SKM-1 treated with dmso at 0.1 percent for 144 hours (cell line): ENCODE data around the gene CSGALNACT2.
"Not testable (repeated sequence)": the region's sequence is repeated elsewhere in the genome, so short reads cannot be mapped to it uniquely, and the experiment has no call there.

Source experiments
- DNase-seq: peaks from one replicate; lab custom pipeline; 2025; ENCODE audit not compliant: unreplicated experiment; lab: John Stamatoyannopoulos, UW

The CSGALNACT2 gene

GRCh38 chr10:43177595-43177994 lies 39.4 kb downstream of the CSGALNACT2 start:
- DNase-seq = no peak

GRCh38 chr10:43181146-43181545 lies 42.9 kb downstream of the CSGALNACT2 start:
- DNase-seq = no peak

GRCh38 chr10:43183764-43184163 lies 45.5 kb downstream of the CSGALNACT2 start:
- DNase-seq = not testable (repeated sequence)

- no peak for DNase-seq
Observed at GRCh38 chr10:43186150-43186549, 47.9 kb downstream of the CSGALNACT2 start.

- no peak for DNase-seq
Observed at GRCh38 chr10:43187213-43187612, 49.0 kb downstream of the CSGALNACT2 start.

GRCh38 chr10:43188702-43189101 lies 50.5 kb downstream of the CSGALNACT2 start:
- DNase-seq = no peak

GRCh38 chr10:43190289-43190688 lies 52.0 kb downstream of the CSGALNACT2 start:
- no peak for DNase-seq

GRCh38 chr10:43190775-43191174 lies 52.5 kb downstream of the CSGALNACT2 start:
- DNase-seq = no peak

- no peak for DNase-seq
Observed at GRCh38 chr10:43192884-43193283, 54.6 kb downstream of the CSGALNACT2 start.

- no peak for DNase-seq
Observed at GRCh38 chr10:43193496-43194080, 55.3 kb downstream of the CSGALNACT2 start.

GRCh38 chr10:43194266-43194665 lies 56.0 kb downstream of the CSGALNACT2 start:
- no peak for DNase-seq

- no peak for DNase-seq
Observed at GRCh38 chr10:43194859-43195258, 56.6 kb downstream of the CSGALNACT2 start.

- no peak for DNase-seq
Observed at GRCh38 chr10:43195557-43195956, 57.3 kb downstream of the CSGALNACT2 start.

- DNase-seq = no peak
Observed at GRCh38 chr10:43196131-43196980, 58.1 kb downstream of the CSGALNACT2 start.

- no peak for DNase-seq
Observed at GRCh38 chr10:43196981-43197833, 59.0 kb downstream of the CSGALNACT2 start.

- peak; percentile 38 for DNase-seq
Observed at GRCh38 chr10:43197834-43198681, 59.8 kb downstream of the CSGALNACT2 start.

- DNase-seq = no peak
Observed at GRCh38 chr10:43198682-43199005, 60.4 kb downstream of the CSGALNACT2 start.

- no peak for DNase-seq
Observed at GRCh38 chr10:43199088-43199683, 60.9 kb downstream of the CSGALNACT2 start.

GRCh38 chr10:43199684-43200537 lies 61.7 kb downstream of the CSGALNACT2 start:
- DNase-seq = no peak
